K562 (cell line): ENCODE measurements around the gene JPH3. TPM values are rescaled to one million over a fixed set of nuclear protein-coding genes. Genes with fewer than 3 reads are reported as not detected.

Experiments used
- CEBPZ ChIP-seq: fragments of 150-350 bp; IDR thresholded peaks from 2 replicates; pipeline ENCODE4 v1.6.1; 2014; ENCODE audit warnings: low read depth, mild to moderate bottlenecking, low read length, borderline replicate concordance
- CREB5 ChIP-seq: fragments of 250-450 bp; sonication (Bioruptor Pico); IDR thresholded peaks from 2 replicates; pipeline ENCODE4 v1.5.0; 2020; ENCODE audit warnings: mild to moderate bottlenecking
- DPF2 ChIP-seq: fragments of 450-650 bp; IDR thresholded peaks from 2 replicates; pipeline ENCODE4 v1.6.1; 2016
- ETS2 ChIP-seq: IDR thresholded peaks from 2 replicates; pipeline ENCODE4 v1.6.1; 2016; ENCODE audit warnings: borderline replicate concordance, missing genetic modification characterization, mild to moderate bottlenecking, moderate library complexity, missing compliant biosample characterization; ENCODE audit not compliant: poor library complexity, severe bottlenecking
- EZH2 ChIP-seq: IDR thresholded peaks from 2 replicates; pipeline ENCODE4 v1.6.1; 2012; ENCODE audit warnings: low read depth, mild to moderate bottlenecking, inconsistent platforms, low read length, borderline replicate concordance
- FOXK1 ChIP-seq: sonication (generic); formaldehyde crosslinking; IDR thresholded peaks from 2 replicates; pipeline ENCODE4 v1.8.0; 2022; ENCODE audit warnings: missing genetic modification reagents, mild to moderate bottlenecking, borderline replicate concordance
- IRF2 ChIP-seq: sonication (generic); formaldehyde crosslinking; IDR thresholded peaks from 2 replicates; pipeline ENCODE4 v1.8.1; 2022; ENCODE audit warnings: mild to moderate bottlenecking, missing genetic modification reagents
- LEF1 ChIP-seq: fragments of 450-650 bp; IDR thresholded peaks from 2 replicates; pipeline ENCODE4 v1.6.1; 2016; ENCODE audit warnings: mild to moderate bottlenecking
- MED1 ChIP-seq: sonication (generic); formaldehyde crosslinking; IDR thresholded peaks from 2 replicates; pipeline ENCODE4 v1.8.1; 2023; ENCODE audit warnings: missing genetic modification reagents, borderline replicate concordance
- MXD1 ChIP-seq: fragments of 250-450 bp; sonication (Bioruptor Pico); IDR thresholded peaks from 2 replicates; pipeline ENCODE4 v1.8.0; 2021; ENCODE audit warnings: borderline replicate concordance, mild to moderate bottlenecking, moderate library complexity; ENCODE audit not compliant: poor library complexity, severe bottlenecking
- PCBP1 ChIP-seq: fragments of 200-400 bp; formaldehyde crosslinking; IDR thresholded peaks from 2 replicates; pipeline ENCODE4 v1.6.1; 2018; ENCODE audit warnings: mild to moderate bottlenecking, low read depth, low read length; ENCODE audit not compliant: poor library complexity, severe bottlenecking
- PHTF2 ChIP-seq: fragments of 250-450 bp; sonication (Bioruptor Pico); IDR thresholded peaks from 2 replicates; pipeline ENCODE4 v1.5.0; 2021; ENCODE audit warnings: mild to moderate bottlenecking
- RBM17 ChIP-seq: fragments of 200-400 bp; formaldehyde crosslinking; IDR thresholded peaks from 2 replicates; pipeline ENCODE4 v1.6.1; 2017; ENCODE audit warnings: low read depth, mild to moderate bottlenecking, low read length, borderline replicate concordance
- TCF15 ChIP-seq: fragments of 250-450 bp; sonication (Bioruptor Pico); IDR thresholded peaks from 2 replicates; pipeline ENCODE4 v1.8.0; 2022; ENCODE audit warnings: moderate library complexity, mild to moderate bottlenecking, inconsistent platforms
- TRIM25 ChIP-seq: fragments of 450-650 bp; IDR thresholded peaks from 2 replicates; pipeline ENCODE4 v1.7.0; 2016; ENCODE audit warnings: borderline replicate concordance
- ZNF174 ChIP-seq: fragments of 250-450 bp; sonication (Bioruptor Pico); IDR thresholded peaks from 2 replicates; pipeline ENCODE4 v1.4.0; 2020; ENCODE audit warnings: mild to moderate bottlenecking
- polyA plus RNA-seq, 8 experiments: library from polyadenylated mRNA; depleted of rRNA in 4 of 8; stranded (reverse) in 5 of 8; unstranded in 3 of 8; fragments of >200 nt; fragmentation: Nextera tagmentation in 2 of 8; fragmentation: Illumina TruSeq in 1 of 8; extraction: Ambion mirVana in 2 of 8; extraction: Trizol in 1 of 8; gene quantifications; 2 replicates each; pipeline versions ENCODE4 v1.2.1 to v1.2.3, GENCODE V29; 2011 to 2014; ENCODE audit warnings: inconsistent platforms in 1 of 8, missing spikeins in 1 of 8
- total RNA-seq, 7 experiments: library from RNA; depleted of rRNA in 6 of 7; stranded (reverse); fragments of >200 nt in 6 of 7; fragmentation: Illumina TruSeq in 2 of 7; extraction: Trizol in 2 of 7; gene quantifications; 2 replicates each; pipeline versions ENCODE4 v1.2.1 to v1.2.3, GENCODE V29; 2011 to 2021; ENCODE audit warnings: low replicate concordance in 1 of 7

The JPH3 gene
- total and polyA plus RNA-seq, 9 of the 15 experiments (the other 6 are each of a cell fraction or from before 2014, with no cell fraction given) = 0.01 TPM; not detected in 8

- TF ChIP-seq CEBPZ = no peak
- no peak for TF ChIP-seq PCBP1
- no peak for TF ChIP-seq FOXK1 (CRISPR knock-in tag)
- TF ChIP-seq LEF1 = peak; percentile 39; the same call in 1 of the 2 replicates
- peak; percentile 79 for TF ChIP-seq DPF2
- no peak for TF ChIP-seq ETS2 (tag)
- no peak for TF ChIP-seq MED1 (CRISPR knock-in tag)
- TF ChIP-seq TCF15 (CRISPR knock-in tag) = no peak
- TF ChIP-seq TRIM25 = no peak
- no peak for TF ChIP-seq EZH2
- peak; percentile 29 for TF ChIP-seq MXD1 (CRISPR knock-in tag)
- no peak for TF ChIP-seq PHTF2 (CRISPR knock-in tag)
- TF ChIP-seq RBM17 = no peak
- no peak for TF ChIP-seq ZNF174
- no peak for TF ChIP-seq CREB5 (CRISPR knock-in tag)
- no peak for TF ChIP-seq IRF2 (CRISPR knock-in tag)
Observed at GRCh38 chr16:87721622-87722585, 119.6 kb downstream of the JPH3 start (continued).
